RKO (cell line): Measurements from ENCODE around the gene APBA1.

Experiments used
- DNase-seq: peaks from one replicate; pipeline ENCODE4 v3.0.0-alpha.2; 2016; ENCODE audit warnings: low spot score

APBA1 gene

GRCh38 chr9:69671879-69672595, at the start of gene APBA1:
APBA1 (minus strand) TSS chr9:69672371.
- DNase-seq = no peak

GRCh38 chr9:69719983-69720382, 47.8 kb upstream of the APBA1 start:
- no peak for DNase-seq

GRCh38 chr9:69719367-69719766, 47.2 kb upstream of the APBA1 start:
- no peak for DNase-seq

- DNase-seq = no peak
These were observed 46.0 kb upstream of the APBA1 start for GRCh38 chr9:69718218-69718617.

GRCh38 chr9:69715825-69716224, 43.7 kb upstream of the APBA1 start:
- DNase-seq = no peak

- no peak for DNase-seq
These were observed 42.9 kb upstream of the APBA1 start for GRCh38 chr9:69715096-69715495.

- no peak for DNase-seq
These were observed 25.3 kb upstream of the APBA1 start for GRCh38 chr9:69697475-69697874.

- DNase-seq = no peak
These were observed 24.6 kb upstream of the APBA1 start for GRCh38 chr9:69696802-69697201.

GRCh38 chr9:69689991-69690538, 17.9 kb upstream of the APBA1 start:
- DNase-seq = no peak

- DNase-seq = no peak
These were observed 11.8 kb upstream of the APBA1 start for GRCh38 chr9:69683927-69684326.

GRCh38 chr9:69678843-69679538, 6.8 kb upstream of the APBA1 start:
- DNase-seq = no peak

- no peak for DNase-seq
These were observed 5.8 kb upstream of the APBA1 start for GRCh38 chr9:69677931-69678330.

GRCh38 chr9:69675563-69675962, 3.4 kb upstream of the APBA1 start:
- DNase-seq = no peak

GRCh38 chr9:69674716-69675438, 2.7 kb upstream of the APBA1 start:
- no peak for DNase-seq

GRCh38 chr9:69674112-69674685, 2.0 kb upstream of the APBA1 start:
- no peak for DNase-seq

- no peak for DNase-seq
These were observed 1.1 kb upstream of the APBA1 start for GRCh38 chr9:69673311-69673640.

- peak; percentile 83 for DNase-seq
These were observed 582 bp upstream of the APBA1 start for GRCh38 chr9:69672596-69673310.

- no peak for DNase-seq
These were observed 776 bp downstream of the APBA1 start for GRCh38 chr9:69671311-69671878.

GRCh38 chr9:69667306-69667705, 4.9 kb downstream of the APBA1 start:
- no peak for DNase-seq

GRCh38 chr9:69660304-69660703, 11.9 kb downstream of the APBA1 start:
- DNase-seq = no peak

GRCh38 chr9:69658987-69659675, 13.0 kb downstream of the APBA1 start:
- DNase-seq = no peak
